ENCODE data around the gene PTGDS. TPM values are rescaled to one million over a fixed set of nuclear protein-coding genes. Genes with fewer than 3 reads are reported as not detected.

The PTGDS gene
- total RNA-seq, 1 donor = 10.8 TPM

DNA sequence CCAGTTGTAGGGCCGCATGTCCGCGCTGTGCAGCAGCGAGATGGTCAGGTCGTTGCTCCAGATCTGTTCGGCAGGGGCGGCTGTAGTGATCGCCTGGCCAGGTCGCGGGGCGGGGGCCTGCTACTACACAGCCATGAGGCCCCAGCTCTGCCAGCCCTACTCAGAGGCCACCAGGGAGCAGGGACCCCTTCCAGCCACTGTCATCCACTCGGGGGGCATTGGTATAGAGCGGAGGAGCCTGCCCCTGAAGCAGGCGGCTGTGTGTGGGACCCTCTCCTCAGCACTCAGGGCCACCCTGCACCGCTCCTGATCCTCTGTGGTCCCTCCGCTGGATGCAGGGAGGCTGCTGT lies 34.4 kb upstream of the PTGDS start:
- no peaks in the 10 kb centered on the region for H3K27me3 ChIP-seq (ENCODE audit: insufficient read depth, low read length)
- H3K4me3 ChIP-seq (ENCODE audit: low read length) = no peak overlapping the region
- H3K9me3 ChIP-seq (ENCODE audit: low read depth, low read length) = no peaks in the 10 kb centered on the region
- peaks cover 15% of the 10 kb centered on the region for H3K4me1 ChIP-seq (ENCODE audit: insufficient read depth, low read length)

DNA sequence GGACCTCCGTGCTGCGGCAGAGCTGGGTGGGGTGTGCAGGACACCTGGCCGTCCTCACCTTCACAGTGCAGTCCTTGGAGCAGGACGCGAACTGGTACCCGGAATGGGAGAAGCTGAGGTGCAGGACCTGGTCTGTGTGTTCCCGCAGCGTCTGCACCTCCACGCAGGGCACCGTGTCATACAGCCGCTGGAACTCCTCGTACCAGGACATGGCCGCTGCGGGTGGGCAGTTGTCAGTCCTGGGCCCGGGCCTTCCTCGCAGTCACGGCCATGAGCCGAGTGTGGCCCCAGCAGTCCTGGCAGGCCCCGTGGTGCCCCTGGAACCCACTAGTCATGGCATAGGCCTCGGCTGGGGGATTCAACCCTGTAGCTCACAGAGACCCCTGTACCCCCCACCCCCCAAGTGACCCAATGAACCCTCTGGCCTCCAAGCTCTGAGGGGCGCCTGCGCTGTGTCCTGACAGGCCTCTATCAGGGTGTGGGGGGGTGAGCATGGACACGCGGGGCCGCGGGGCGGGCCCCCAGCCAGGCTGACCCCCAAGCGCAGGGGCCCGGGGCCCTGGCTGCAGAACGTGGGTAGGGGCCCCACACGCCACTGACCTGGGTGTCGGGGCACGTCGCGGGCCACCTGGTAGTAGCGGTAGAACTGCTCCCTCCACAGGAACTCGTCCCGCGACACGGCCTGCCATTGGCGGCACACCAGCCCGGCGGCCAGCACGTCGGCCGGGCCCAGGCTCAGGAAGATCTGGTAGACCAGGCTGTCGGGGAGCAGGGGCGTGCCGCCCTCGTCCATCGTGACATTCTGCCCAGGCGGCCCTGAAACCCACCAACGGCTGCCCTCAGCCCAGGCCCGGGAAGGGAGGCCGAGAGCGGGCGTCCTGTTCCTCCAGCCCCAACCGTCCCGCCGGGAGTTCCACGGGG lies 33.8 kb upstream of the PTGDS start:
- H3K4me1 ChIP-seq (ENCODE audit: insufficient read depth, low read length) = peaks cover 20% of the 10 kb centered on the region
- H3K4me3 ChIP-seq (ENCODE audit: low read length) = peak overlapping the region; percentile 79
- no peaks in the 10 kb centered on the region for H3K27me3 ChIP-seq (ENCODE audit: insufficient read depth, low read length)
- H3K9me3 ChIP-seq (ENCODE audit: low read depth, low read length) = no peaks in the 10 kb centered on the region

DNA sequence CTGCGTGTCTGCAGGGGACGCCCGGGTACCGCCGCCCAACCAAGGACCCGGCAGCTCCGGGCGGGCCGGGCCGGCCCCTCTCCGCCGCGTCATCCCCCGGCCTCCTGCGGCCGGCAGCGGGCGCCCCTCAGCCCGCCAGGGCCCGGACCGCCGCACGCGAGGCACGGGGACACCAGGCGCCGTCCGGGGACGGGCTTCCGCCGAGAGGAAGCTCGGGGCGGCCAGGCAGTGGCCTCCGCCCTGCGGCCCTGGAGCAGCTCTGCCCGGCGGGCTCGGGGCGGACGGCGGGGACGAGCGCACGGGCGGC lies 33.1 kb upstream of the PTGDS start:
- no peaks in the 10 kb centered on the region for H3K27me3 ChIP-seq (ENCODE audit: insufficient read depth, low read length)
- peaks cover 24% of the 10 kb centered on the region for H3K4me1 ChIP-seq (ENCODE audit: insufficient read depth, low read length)
- H3K9me3 ChIP-seq (ENCODE audit: low read depth, low read length) = no peaks in the 10 kb centered on the region
- H3K4me3 ChIP-seq (ENCODE audit: low read length) = peak overlapping the region; percentile 79

DNA sequence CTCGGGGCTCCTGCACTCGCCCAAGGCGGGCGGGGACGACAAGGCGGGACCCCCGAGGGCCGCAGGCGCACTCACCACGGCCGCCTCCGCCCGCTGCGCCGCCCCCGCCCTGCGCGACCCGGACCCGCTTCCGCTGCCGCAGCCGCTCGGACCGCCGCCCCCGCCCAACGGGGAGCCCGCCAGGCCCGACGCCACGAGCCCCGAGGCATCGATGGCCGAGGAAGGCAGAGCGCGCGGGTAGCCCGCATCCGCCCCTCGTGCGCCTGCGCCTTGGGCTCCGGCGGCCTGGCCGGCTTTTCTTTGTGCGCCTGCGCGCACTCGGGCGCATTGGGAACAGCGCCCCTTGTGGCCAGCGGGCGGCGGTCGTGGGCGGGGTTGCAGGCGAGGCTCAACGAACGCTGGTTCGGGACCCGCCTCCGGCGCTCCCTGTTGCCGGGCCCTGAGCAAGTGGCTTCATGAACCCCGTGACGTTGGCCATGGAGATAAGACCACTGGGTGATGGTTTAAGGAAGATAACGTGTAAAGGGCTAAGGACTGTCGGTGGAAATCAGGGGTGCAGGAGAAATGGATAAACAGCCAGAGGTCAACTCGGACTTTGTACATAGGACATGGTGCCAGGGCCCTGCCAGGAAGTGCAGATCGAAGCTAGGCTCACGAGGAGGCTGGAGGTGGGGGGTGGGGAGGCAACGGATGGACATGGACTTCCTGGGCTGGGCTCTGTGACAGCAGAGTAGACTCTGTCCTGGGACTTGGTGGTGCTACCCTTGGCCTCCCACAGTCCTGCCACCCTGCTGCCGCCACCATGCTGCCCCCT lies 32.6 kb upstream of the PTGDS start, which contains the start of the genes C8G and FBXW5:
Gene C8G, plus strand, starts transcription at position 725 of the 814 bp plus-strand sequence. Its CDS starts 78 bp downstream, at position 803.
Gene FBXW5, minus strand, starts transcription at position 220 of the 814 bp plus-strand sequence. CDS start 655 bp downstream, outside the sequence.
- Histone ChIP-seq H3K27me3 (ENCODE audit: insufficient read depth, low read length) (no peaks in the 10 kb centered on the region), H3K4me3 (ENCODE audit: low read length) (peak within 1 kb of the TSS; percentile 79), H3K4me1 (ENCODE audit: insufficient read depth, low read length) (peaks cover 25% of the 10 kb centered on the region), H3K9me3 (ENCODE audit: low read depth, low read length) (no peaks in the 10 kb centered on the region)

DNA sequence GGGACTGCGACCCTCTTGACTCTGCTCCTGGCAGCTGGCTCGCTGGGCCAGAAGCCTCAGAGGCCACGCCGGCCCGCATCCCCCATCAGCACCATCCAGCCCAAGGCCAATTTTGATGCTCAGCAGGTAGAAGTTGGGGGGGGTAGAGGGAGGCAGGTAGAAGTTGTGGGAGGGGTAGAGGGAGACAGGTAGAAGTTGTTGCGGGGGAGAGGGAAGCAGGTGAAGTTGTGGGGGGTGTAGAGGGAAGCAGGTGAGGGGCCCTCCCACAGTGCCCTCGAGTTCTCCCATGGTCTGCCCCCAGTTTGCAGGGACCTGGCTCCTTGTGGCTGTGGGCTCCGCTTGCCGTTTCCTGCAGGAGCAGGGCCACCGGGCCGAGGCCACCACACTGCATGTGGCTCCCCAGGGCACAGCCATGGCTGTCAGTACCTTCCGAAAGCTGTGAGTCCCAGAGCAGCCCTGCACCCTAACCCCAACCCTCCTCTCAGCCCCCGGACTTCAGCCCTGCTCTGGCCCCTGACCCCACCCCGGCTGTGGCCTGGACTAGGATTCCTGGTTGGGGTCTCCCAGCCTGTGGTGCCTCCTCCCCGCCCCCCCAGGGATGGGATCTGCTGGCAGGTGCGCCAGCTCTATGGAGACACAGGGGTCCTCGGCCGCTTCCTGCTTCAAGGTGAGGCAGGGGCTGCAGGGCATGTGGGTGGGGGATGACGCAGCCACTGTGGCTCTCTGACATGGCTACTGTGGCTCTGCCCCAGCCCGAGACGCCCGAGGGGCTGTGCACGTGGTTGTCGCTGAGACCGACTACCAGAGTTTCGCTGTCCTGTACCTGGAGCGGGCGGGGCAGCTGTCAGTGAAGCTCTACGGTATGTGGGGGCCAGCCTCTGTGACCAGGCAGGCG lies 31.7 kb upstream of the PTGDS start:
- peaks cover 31% of the 10 kb centered on the region for H3K4me1 ChIP-seq (ENCODE audit: insufficient read depth, low read length)
- no peaks in the 10 kb centered on the region for H3K27me3 ChIP-seq (ENCODE audit: insufficient read depth, low read length)
- no peak overlapping the region for H3K4me3 ChIP-seq (ENCODE audit: low read length)
- H3K9me3 ChIP-seq (ENCODE audit: low read depth, low read length) = no peaks in the 10 kb centered on the region

DNA sequence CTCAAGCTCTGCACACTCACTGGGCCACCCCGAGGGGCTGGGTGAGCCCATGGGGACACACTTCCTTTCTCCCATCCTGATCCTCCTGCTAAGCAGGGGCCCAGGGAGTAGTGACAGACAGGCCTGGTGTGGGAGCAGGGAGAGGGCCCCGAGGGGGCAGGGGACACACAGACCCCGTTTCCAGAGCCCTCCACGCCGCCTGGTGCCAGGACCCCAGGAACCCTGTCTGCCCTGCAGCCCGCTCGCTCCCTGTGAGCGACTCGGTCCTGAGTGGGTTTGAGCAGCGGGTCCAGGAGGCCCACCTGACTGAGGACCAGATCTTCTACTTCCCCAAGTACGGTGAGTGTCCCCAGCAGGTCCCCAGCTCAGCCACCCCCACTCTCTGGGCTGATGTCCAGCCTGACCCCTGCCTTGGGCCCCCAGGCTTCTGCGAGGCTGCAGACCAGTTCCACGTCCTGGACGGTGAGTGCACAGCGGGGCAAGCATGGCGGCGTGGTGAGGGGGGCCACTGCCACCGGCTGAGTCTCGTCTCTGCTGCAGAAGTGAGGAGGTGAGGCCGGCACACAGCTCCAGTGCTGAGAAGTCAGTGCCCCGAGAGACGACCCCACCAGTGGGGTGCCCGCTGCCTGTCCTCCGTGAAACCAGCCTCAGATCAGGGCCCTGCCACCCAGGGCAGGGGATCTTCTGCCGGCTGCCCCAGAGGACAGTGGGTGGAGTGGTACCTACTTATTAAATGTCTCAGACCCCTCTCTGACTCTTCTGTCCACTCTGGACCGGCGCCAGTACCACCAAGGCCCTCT lies 30.9 kb upstream of the PTGDS start:
- Histone ChIP-seq H3K27me3 (ENCODE audit: insufficient read depth, low read length) (no peaks in the 10 kb centered on the region), H3K4me3 (ENCODE audit: low read length) (no peak overlapping the region), H3K9me3 (ENCODE audit: low read depth, low read length) (no peaks in the 10 kb centered on the region), H3K4me1 (ENCODE audit: insufficient read depth, low read length) (peaks cover 35% of the 10 kb centered on the region)

DNA sequence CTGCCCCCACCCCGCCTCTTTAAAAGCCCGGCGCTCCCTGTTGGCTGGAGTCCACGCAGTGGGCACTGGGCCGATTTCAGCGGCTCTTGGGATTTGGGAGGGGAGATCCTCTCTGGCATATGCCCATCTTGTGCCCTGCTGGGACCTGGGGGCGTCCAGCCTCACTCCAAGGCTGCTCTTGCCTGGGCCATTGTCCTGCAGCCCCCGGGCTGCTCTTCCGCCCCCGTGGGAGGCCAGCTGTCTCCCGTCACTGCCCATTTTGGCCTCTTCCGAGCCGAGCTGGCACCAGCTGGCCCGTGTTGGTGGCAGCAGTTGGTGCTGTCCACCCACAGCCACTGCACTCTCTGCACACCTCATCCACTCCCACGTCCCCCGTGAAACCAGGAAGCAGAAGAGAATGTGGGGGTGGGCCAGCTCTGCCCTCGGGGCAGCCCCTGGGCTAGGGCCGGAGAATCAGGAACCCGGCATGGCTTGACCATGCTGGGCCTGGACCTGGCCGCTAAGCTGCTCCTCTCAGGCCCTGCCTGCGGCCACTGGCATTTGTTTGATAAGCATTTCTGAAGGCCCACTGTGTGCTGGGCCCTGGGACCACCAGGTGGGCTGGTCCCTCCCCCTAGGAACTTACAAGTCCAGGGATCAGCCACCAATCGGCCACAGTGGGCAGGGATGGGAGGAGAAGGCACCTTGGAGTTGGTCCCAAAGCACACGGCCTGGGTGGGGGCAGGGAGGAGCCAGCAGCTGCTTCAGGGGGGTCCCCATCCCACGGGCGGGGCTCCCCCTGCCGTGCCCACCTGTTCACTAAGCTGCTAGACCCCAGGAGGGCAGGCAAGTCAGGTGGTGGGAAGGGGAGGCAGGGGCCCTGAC lies 30.0 kb upstream of the PTGDS start:
- no peaks in the 10 kb centered on the region for H3K27me3 ChIP-seq (ENCODE audit: insufficient read depth, low read length)
- no peaks in the 10 kb centered on the region for H3K9me3 ChIP-seq (ENCODE audit: low read depth, low read length)
- no peak overlapping the region for H3K4me3 ChIP-seq (ENCODE audit: low read length)
- H3K4me1 ChIP-seq (ENCODE audit: insufficient read depth, low read length) = peaks cover 35% of the 10 kb centered on the region

DNA sequence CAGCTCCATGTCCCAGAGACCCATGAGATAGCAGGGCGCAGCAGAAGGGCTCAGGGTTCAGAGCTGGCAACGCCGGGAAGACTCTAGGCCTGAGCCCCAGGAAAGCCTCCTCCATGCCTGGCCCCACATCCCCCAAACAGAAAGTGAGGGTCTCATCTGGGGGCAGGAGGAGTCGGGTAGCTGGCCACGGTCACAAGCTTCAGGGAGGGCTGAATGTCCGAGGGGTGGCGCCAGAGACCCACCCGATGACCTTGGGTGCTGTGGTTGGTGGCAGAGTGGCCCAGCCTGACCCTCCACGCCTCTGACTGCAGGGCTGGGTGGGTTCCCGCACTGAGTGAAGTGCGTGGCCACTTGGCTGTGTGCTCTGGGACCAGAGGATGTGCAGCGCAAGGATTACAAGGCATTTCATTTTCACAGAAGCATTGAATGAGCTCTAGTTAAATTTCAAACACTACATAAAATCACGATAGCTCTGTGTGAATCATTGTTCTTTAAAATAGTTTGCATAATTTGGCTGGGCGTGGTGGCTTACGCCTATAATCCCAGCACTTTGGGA lies 29.3 kb upstream of the PTGDS start:
- Histone ChIP-seq H3K4me3 (ENCODE audit: low read length) (no peak overlapping the region), H3K27me3 (ENCODE audit: insufficient read depth, low read length) (no peaks in the 10 kb centered on the region), H3K9me3 (ENCODE audit: low read depth, low read length) (no peaks in the 10 kb centered on the region), H3K4me1 (ENCODE audit: insufficient read depth, low read length) (peaks cover 33% of the 10 kb centered on the region)

DNA sequence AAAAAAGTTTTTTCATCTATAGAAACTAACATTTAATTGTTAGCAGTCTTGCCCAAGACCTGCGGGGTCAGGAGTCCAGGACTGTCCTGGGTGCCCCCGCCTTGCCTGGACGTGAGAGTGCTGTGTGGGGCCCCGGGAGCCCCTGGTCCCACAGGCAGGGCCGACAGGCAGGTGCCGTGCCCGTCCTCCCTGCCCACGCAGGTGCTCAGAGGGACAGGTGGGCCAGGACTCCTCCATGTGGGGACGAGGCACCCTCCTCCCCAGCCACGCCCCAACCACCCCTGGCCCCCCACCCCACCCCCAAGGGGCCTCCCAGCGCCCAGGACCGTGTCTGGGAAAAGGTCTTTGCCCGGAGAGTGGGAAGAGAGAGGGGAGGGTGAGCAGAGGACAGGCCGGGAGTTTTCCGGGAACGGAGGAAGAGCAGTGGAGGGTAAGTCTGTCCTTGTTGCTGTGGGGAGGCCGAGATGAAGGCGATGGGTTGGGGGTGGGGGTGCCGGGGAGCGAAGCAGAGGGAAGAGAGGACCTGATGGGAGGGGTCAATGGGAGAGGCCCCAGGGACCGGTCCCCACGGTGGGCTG lies 28.0 kb upstream of the PTGDS start:
- peak overlapping the region; percentile 46 for H3K4me3 ChIP-seq (ENCODE audit: low read length)
- H3K4me1 ChIP-seq (ENCODE audit: insufficient read depth, low read length) = peaks cover 26% of the 10 kb centered on the region
- H3K27me3 ChIP-seq (ENCODE audit: insufficient read depth, low read length) = no peaks in the 10 kb centered on the region
- H3K9me3 ChIP-seq (ENCODE audit: low read depth, low read length) = no peaks in the 10 kb centered on the region

DNA sequence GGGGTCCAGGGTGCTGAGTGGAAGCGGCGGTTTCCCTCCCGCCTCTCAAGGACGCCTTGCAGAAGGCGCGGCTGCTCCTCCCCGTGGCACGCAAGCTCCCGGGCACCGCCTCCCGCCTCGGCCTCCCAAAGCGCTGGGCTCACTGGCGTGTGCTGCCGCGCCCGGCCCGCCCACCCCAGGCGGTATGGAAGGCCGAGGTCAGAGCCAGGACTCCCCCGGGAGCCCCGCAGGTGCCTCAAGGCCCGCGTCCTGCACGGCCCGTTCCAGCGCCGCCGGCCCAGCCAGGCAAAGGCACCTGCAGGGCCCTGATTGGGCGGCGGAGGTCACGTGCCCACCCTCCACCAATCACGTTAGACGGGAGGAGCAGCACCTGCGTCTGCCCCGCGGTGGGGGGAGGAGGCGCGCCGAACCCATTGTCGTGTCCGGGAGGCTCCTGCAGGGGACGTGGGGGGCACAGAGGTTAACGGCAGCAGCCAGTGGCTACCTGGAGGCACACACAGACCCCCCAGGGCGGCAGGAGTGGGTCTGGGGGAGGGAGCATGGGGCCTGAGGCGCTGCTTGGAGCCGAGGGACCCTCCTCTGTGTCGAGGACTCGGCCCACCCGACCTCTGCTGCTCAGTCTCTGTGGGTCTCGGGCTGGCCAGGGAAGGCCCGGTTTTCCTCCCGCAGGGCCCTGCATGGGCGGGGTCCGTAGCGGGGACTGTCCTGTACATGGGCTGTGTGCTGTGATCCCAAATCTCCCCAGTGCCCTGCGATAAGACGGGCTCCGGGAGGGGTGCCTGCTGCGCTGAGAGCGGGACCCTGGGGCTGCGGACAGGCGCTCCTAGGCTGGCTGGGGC lies 27.3 kb upstream of the PTGDS start:
- Histone ChIP-seq H3K27me3 (ENCODE audit: insufficient read depth, low read length) (no peaks in the 10 kb centered on the region), H3K9me3 (ENCODE audit: low read depth, low read length) (no peaks in the 10 kb centered on the region), H3K4me1 (ENCODE audit: insufficient read depth, low read length) (peaks cover 22% of the 10 kb centered on the region), H3K4me3 (ENCODE audit: low read length) (peak overlapping the region; percentile 46)

DNA sequence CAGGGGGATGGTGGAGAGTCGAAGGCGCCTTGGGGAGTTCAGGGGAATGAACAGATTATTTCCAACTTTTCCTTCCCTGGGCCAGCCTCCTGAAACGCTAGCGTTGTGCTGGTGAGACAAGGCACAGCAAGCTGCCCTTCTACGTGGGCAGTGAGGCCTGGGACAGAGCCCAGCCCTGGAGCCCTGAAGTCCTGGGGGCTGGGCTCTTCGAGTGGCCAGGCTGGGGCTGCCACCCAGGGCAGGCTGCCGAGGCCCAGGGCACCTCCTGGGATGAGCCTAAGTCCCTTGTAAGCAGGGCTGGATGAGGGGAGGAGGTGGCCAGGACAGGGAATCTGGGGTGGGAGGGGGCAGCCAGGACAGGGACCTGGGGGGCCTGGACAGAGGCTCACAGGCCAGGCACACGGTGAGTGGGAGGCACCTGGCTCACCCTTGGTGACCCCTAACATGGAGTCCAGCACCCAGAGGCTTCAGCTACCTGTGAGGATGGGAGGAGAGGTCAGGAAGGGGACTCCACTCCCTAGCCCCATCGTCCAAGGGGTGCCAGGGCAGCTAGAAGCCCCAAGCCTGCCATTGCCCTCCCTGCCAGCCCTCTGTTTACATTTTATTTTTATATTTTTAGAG lies 26.5 kb upstream of the PTGDS start:
- Histone ChIP-seq H3K4me1 (ENCODE audit: insufficient read depth, low read length) (peaks cover 19% of the 10 kb centered on the region), H3K9me3 (ENCODE audit: low read depth, low read length) (no peaks in the 10 kb centered on the region), H3K27me3 (ENCODE audit: insufficient read depth, low read length) (no peaks in the 10 kb centered on the region), H3K4me3 (ENCODE audit: low read length) (no peak overlapping the region)

All from mononuclear cell (primary cell).